ENCODE measurements around the gene ERG.

DNA sequence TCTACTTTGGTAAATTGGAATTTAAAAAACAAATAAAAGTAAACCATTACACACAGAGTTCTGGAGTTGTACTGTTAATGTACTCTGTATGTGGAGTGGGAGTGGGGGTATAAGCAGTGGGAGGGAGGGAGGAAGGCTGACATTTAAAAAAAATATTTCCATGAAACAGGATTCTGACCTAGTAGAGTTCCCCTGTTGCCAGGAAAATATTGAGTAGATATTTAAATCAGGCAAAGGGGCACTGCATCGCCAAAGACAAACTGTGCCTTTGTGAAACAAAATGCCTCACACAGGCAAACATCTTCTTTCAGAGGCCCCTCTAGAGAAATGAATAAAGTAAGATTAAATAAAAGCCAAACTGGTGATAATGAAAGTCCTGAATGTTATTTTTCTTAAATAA, 87.8 kb downstream of the ERG start:
- TF ChIP-seq CTCF (IDR thresholded peaks at IDR 0.05) (no peak), POLR2A (IDR thresholded peaks at IDR 0.05) (no peak)

Measured in testis (tissue), 2 donors.